GM21360 (cell line): ENCODE measurements around the gene FAM72B.
"Not testable (repeated sequence)": the region's sequence is repeated elsewhere in the genome, so short reads cannot be mapped to it uniquely, and the experiment has no call there.

Experiments used
- ATAC-seq: cut with Tn5 transposase; IDR thresholded peaks from one replicate; pipeline ENCODE4 v1.9.1; 2021; ENCODE audit warnings: mild to moderate bottlenecking, moderate library complexity; ENCODE audit not compliant: unreplicated experiment

FAM72B gene

DNA sequence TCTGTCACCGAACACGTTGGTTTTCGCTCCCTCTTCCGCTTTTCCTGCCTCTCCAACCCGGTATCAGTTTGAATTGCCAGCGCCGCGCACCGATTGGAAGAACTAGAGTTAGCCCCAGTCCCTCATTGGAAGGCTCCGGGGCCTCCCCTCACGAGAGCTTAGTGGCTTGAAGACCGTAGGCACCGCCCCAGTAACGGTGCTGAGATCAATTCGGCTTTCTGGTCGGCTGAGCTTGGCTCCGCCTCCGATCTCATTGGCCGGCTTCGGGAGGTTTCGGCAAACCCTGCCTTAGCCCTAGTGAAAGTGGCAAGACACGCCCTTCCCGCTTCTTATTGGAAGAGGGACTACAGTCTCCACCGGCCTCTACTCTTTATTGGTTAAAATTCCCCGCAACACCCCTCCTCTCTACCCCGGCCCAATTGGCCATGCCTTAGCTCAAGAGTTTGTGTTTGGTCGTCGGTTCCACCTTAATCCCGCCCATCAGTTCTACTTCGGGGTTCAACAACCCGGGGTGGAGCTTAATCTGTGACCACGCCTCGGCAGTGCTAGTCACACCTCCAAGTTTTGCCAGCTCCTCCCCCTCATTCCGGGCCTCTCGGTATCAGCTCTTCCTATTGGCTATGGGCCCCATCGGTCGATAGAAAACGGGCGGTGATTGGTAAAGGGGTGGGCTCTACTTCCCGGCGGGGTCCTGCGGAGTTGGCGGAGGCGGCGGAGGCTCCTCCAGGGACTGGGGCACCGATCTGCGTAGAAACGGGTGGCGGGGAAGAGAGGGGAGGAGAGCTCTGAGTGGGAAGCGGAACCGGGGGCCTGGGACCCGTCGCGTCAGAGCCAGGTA is at the start of gene FAM72B, which contains the start of gene SRGAP2C:
TSS of gene FAM72B (minus strand) at position 51 of the 838 bp plus-strand sequence. CDS start 851 bp downstream, outside the sequence.
TSS of gene SRGAP2C (plus strand) at position 686 of the 838 bp plus-strand sequence. CDS start 2,472 bp downstream, outside the sequence.
- peak; percentile 83 for ATAC-seq

DNA sequence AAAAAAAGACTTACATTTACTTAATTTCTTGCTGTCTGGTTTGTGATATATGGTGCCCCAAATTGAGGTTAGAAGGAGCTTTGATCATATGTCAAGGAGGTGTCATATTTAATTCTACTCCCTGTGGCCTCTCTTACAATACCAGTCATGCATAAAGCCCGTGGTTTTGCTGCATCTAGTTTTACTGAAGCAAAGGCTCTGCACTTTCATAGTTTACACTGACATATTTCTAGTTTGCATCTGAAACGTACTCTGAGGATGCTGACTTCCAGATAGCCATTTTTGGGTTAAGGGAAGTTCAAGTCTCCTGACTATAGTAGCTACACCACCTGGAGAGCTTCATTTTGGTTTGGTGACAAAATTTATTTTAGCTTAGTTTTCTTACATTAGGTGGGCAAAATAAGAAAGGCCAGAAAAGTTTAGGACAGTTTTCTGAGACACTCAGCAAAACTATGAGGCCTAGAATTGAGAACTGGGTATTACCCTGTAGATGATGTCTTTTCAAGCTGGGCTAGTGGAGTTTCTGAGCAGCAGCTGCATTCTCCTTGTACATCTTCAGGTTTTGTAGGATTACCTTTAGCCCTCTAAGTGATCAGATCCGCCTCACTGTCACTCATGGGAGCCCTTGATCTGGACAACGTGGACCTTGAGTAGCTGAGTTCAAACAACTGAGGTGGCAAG is 48.4 kb upstream of the FAM72B start:
- peak; percentile 62 for ATAC-seq

DNA sequence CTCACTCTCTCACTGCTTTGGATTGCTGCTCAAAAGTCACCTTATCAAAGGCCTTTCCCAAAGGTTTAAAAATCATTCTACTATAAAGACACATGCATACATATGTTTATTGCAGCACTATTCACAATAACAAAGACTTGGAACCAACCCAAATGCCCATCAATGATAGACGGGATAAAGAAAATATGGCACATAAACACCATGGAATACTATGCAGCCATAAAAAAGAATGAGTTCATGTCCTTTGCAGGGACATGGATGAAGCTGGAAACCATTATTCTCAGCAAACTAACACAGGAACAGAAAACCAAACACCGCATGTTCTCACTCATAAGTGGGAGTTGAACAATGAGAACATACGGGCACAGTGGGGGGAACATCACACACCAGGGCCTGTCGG is 46.5 kb upstream of the FAM72B start:
- ATAC-seq, result not testable (repeated sequence)

- ATAC-seq, result not testable (repeated sequence)
Observed at GRCh38 chr1:121227544-121228330, 43.6 kb upstream of the FAM72B start.

DNA sequence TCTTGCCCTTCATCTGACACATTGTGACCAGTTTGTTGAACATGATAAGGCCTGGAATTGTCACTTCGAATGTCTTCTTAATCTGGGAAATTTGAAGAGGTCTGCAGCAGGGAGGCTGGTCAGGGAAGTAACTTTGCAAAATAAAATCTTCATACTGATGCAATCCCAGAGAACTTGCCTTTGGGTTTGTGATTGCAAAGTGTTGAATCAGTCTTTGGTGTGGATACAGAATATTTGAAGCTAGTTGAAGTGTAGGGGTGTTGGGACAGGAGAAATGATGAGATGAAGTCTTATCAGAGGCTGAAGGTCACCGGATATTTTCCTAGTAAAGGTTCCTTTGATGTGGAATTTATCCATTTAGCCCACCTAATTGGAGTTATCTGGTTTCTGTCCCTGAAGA is 42.8 kb upstream of the FAM72B start:
- not testable (repeated sequence) for ATAC-seq

GRCh38 chr1:121226295-121226904 is 42.3 kb upstream of the FAM72B start:
- not testable (repeated sequence) for ATAC-seq

DNA sequence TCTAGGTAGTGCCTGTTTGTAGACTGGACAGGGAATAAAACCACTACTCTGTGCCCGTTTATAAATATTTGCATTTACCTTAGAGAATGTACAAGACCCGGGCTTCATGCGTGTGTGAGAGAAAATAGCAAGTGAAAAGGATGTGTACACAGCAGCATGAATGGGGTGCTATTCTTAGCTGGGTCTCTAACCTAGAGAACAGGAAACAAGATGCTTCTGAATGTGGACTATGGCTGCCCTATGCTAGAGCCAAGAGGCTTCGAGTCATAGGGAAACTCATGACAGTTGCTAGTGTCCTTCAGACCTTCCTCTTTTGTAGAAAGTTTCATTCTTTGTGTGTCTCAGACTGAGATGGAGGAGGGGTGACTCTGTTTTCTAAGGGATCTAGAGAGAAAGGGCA is 40.6 kb upstream of the FAM72B start:
- peak; percentile 98 for ATAC-seq

- peak; percentile 58 for ATAC-seq
Observed at GRCh38 chr1:121221770-121222169, 37.6 kb upstream of the FAM72B start.

DNA sequence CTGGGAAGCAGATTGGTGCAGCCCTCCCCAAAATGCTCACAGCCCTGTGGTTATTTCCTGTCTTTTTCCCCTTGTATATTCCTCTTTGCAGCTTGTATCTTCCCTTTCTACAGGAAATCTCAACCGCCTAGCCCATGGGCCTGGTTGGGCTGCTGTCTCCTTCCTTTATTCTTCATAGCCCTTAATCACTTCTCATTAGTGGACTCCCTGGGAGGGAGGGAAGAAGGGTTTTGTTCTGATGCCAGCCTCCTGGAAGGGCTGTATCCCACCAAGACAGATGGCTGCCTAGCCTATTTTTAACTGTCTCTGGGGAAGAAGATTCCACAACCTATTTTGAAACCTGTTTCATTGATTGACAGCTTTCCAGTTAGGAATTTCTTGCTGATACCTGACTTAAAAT is 32.5 kb upstream of the FAM72B start:
- ATAC-seq, result not testable (repeated sequence)

- not testable (repeated sequence) for ATAC-seq
Observed at GRCh38 chr1:121215699-121216417, 31.7 kb upstream of the FAM72B start.

DNA sequence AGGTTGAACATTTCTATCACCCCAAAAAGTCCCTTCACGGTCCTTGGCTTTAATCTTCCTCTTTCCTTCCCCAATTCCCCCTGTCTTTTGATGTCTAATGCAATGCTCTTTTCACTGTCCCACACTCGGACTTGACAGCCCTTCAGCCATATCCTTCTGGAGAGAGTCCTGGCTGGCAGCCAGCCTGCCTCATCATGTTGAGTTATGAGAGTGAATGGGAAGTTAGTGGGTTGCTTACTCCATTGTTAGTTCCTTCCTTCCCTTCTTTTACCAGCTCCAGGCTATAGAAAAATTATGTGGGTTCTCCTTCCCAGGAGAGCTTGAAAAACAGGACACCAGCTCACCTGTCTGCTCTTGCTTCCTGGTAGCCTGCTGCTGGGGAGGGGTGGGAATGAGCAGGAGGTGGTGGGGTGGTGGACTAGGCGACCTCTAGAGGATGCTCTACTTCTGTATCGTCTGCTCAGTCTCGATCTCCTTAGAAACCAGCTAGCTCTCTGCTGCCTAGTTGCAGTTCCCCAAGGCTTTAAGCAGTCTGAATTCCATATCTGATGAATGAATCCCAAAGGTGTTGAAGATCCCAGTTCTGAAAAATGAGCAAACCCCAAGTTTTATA is 30.5 kb upstream of the FAM72B start:
- ATAC-seq, result not testable (repeated sequence)

DNA sequence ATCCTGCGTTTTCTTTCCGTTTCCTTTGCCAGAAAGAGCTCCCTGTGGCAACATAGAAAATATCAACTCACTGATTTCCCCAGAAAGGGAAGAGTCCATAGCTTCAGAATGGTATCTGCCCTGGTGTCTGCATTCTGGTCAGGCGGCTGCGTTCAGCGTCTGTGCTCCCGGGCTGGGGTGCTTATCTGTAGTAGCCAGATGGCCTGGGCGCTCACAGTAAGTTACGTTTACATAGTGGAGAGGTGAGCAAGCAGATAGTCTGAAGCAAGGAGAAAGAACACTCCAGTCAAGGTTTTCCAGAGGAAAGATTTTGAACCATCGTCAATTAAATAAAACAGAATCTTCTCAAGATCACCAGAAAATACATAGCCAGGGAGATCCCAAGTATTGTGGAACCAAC is 29.4 kb upstream of the FAM72B start:
- not testable (repeated sequence) for ATAC-seq

GRCh38 chr1:121210778-121211177 is 26.6 kb upstream of the FAM72B start:
- ATAC-seq, result not testable (repeated sequence)

DNA sequence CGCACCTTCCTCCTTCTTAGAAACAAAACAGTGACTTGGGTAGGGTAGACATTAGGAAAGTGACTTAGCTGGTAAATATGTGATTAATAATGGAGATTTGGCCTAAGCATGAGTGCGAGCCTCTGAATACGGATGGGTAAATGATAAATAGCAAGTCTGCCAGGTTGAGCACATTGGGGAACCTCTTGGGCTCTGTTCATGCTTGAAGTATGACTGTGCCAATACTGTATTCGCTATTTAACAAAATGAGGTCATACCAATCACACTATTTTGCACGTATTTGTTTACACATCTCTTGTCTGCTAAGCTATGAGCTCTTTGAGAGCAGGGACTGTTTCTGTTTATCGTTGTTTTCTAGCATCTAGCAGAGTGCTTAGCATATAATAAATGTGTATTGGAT is 24.2 kb upstream of the FAM72B start:
- ATAC-seq, result not testable (repeated sequence)

GRCh38 chr1:121207328-121207727 is 23.2 kb upstream of the FAM72B start:
- not testable (repeated sequence) for ATAC-seq

DNA sequence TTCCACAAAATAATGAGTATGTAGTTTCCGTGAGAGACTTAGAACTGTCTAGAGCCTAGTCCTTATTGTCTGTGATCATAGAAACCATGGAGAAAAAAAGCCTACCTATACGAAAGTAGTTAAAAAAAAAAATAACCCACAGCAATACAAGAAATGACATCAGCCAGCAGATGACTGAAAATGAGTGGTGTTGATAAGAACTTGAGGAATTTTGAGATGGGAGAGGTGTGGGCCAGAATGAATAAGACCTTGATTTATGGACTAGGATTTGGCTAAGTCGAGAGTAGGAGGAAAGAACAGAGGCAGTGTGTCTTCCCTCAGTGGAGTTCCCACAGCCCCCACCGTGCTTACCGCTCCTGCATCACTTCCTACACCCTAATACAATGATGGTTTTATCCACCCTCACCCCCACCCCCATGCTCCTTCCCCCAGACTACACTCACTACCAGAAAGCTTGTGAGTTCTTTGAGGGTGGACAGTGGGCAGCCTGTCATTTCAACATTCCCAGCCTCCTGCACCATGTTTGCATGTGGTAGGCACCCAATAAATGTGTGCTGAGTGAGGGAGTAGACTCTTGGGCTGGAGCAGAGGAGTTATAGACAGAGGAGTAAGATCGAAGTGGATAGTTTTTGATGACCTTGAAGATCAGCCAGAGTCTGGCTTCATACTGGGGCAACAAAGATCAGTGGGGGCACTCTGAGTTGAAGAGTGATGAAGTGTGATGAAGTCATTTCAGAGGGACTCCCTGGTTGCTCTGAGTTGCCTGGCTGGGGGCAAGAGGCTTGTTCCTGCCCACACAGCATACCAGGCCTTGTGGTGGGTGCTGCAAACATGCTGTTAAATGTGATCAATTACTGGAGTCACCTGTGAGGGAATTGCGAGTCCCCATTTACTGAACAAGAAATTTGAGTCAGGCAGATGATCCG is 21.9 kb upstream of the FAM72B start:
- ATAC-seq, result not testable (repeated sequence)

DNA sequence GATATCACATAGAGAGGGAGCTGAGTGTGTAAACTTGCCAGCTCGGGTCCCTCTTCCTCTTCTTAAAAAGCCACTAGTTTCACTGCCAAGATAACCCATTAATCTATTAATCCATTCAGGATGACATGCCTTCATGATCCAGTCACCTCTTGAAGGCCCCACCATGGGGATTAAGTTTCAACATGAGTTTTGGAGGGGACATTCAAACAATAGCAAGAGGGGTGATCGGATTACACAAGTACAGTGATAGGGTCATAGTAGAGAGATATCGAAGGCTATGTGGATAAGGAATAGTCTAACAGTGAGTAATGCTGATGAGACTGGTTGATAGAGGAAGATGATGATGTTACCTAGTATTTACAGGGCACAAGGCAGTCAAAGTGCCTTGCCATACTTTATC is 18.8 kb upstream of the FAM72B start:
- ATAC-seq, result not testable (repeated sequence)
